SK-N-SH (cell line): ENCODE results near the gene TFCP2L1.

ENCODE experiments used
- CTCF ChIP-seq: fragments of 200-600 bp; sonication (generic); IDR thresholded peaks from 2 replicates; pipeline ENCODE4 v1.6.1; 2017; ENCODE audit warnings: antibody characterized with exemption, mild to moderate bottlenecking, moderate library complexity
- GABPA ChIP-seq: IDR thresholded peaks from 2 replicates; pipeline ENCODE4 v1.4.0; 2012; ENCODE audit warnings: low read depth, mild to moderate bottlenecking
- MAX ChIP-seq: IDR thresholded peaks from 2 replicates; pipeline ENCODE4 v1.4.0; 2012; ENCODE audit warnings: low read depth
- MXI1 ChIP-seq: IDR thresholded peaks from 2 replicates; pipeline ENCODE4 v1.6.1; 2012; ENCODE audit warnings: mild to moderate bottlenecking, low read depth, low read length, improper control_type of control experiment
- NFIC ChIP-seq: IDR thresholded peaks from 2 replicates; pipeline ENCODE4 v1.4.0; 2012; ENCODE audit warnings: borderline replicate concordance
- POLR2AphosphoS5 ChIP-seq: IDR thresholded peaks from 2 replicates; pipeline ENCODE4 v1.6.1; 2012; ENCODE audit warnings: low read depth, low read length
- RAD21 ChIP-seq: IDR thresholded peaks from 2 replicates; pipeline ENCODE4 v1.6.1; 2012; ENCODE audit warnings: mild to moderate bottlenecking, low read length
- REST ChIP-seq: IDR thresholded peaks from 2 replicates; pipeline ENCODE4 v1.6.1; 2012; ENCODE audit warnings: mild to moderate bottlenecking, low read depth, low read length, moderate library complexity
- SIN3A ChIP-seq: IDR thresholded peaks from 2 replicates; pipeline ENCODE4 v1.6.1; 2012; ENCODE audit warnings: low read depth, mild to moderate bottlenecking, low read length, moderate library complexity, borderline replicate concordance
- SMC3 ChIP-seq: IDR thresholded peaks from 2 replicates; pipeline ENCODE4 v1.6.1; 2012; ENCODE audit warnings: low read depth, low read length, improper control_type of control experiment
- TF ChIP-seq, protein P1 (sequence below): IDR thresholded peaks from 2 replicates; pipeline ENCODE4; 2012

DNA sequence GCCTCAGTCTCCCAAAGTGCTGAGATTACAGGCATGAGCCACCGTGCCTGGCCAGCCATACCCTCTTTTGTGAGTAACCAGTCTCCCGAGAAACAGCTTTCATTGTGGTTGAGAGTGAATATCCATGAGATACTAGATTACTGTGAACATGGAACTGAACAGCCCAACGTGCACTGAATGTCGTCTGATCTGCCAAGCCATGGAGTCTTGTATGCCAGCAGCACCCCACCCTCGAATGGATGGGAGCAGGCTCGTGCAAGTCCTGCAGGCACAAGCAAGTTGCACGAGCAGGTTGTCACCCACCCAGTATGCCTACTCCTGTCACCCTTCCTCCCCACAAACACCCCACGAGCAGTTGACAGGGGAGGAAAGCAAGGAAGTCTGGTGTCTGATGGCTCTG, 36.5 kb upstream of the TFCP2L1 start:
- TF ChIP-seq CTCF (no peak), MAX (no peak), REST (no peak), POLR2AphosphoS5 (no peak), GABPA (no peak), NFIC (no peak), SMC3 (no peak), SIN3A (no peak), MXI1 (no peak), RAD21 (no peak)
- TF ChIP-seq, protein P1, sequence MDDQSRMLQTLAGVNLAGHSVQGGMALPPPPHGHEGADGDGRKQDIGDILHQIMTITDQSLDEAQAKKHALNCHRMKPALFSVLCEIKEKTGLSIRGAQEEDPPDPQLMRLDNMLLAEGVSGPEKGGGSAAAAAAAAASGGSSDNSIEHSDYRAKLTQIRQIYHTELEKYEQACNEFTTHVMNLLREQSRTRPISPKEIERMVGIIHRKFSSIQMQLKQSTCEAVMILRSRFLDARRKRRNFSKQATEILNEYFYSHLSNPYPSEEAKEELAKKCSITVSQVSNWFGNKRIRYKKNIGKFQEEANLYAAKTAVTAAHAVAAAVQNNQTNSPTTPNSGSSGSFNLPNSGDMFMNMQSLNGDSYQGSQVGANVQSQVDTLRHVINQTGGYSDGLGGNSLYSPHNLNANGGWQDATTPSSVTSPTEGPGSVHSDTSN, result no peak
